Heart left ventricle (tissue), 13 donors: ENCODE results near the gene G6PD.
"Not testable (repeated sequence)": the region's sequence is repeated elsewhere in the genome, so short reads cannot be mapped to it uniquely, and the experiment has no call there.

Experiments used
- POLR2A ChIP-seq, 2 donors: fragments of 450-650 bp; IDR thresholded peaks; one replicate each; pipeline ENCODE4 v1.6.1; 2017; ENCODE audit warnings: antibody characterized with exemption in 2 of 2, mild to moderate bottlenecking in 2 of 2, moderate library complexity in 2 of 2
- TF ChIP-seq, protein P1 (sequence below), 12 donors: fragments of 200-600 bp; sonication (generic) in 4 of 12; IDR thresholded peaks; one replicate each; pipeline versions ENCODE4 v1.5.0 to v1.8.0; 2018 to 2022; ENCODE audit warnings: antibody characterized with exemption in 12 of 12, mild to moderate bottlenecking in 5 of 12
- donor health status: ischemic (EF 13 %, LVEDD 7.1; RV severe dilation, severe dysfunction).
- donor health status: DM: no; HTN: yes; CAD: no.
- donor health status: DM: no; HTN: no; CAD: no.
- donor health status: ischemic (EF 25% LVEDD 6.9; RV normal size, moderate dysfunction).
- donor health status: ischemic (EF 25% LVEDD 5.7; RV mildly dilated, moderate dysfunction).
- donor health status: ischemic (EF 35%, LVEDD 5.7; RV mildly dilated, moderate dysfunction).
- donor health status: nonischemic (EF 11% LVEDD 7.7; RV severe dilation, severe dysfunction).
- donor health status: DM: yes; HTN: yes; CAD: no.
- donor health status: PGD.
- donor health status: ischemic (EF 29% LVEDD 5.4; RV normal size, mild dysfunction).
- donor health status: nonischemic (EF 23%, LVEDD 6.1; RV moderate dilation, normal function).

DNA sequence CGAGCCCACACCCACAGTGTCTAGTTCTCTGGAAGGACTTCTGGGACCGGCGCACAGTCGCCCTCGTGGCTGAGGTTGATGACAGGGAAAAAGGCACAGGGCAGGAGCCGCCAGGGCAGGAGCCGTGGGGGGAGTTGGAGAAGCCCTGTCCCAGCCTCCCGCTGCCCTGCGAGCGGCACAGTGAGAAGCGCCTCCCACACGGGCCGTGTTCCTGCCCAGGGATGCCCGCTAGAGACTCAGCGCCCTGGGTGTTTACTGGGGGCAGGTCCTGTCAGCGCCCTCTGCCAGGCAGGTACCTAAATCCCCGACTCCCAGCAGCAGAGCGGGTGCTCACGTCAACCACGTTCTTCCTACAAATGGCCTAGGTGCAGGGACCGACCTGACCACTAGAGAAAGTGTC lies 12.2 kb upstream of the G6PD start:
- TF ChIP-seq, protein P1, sequence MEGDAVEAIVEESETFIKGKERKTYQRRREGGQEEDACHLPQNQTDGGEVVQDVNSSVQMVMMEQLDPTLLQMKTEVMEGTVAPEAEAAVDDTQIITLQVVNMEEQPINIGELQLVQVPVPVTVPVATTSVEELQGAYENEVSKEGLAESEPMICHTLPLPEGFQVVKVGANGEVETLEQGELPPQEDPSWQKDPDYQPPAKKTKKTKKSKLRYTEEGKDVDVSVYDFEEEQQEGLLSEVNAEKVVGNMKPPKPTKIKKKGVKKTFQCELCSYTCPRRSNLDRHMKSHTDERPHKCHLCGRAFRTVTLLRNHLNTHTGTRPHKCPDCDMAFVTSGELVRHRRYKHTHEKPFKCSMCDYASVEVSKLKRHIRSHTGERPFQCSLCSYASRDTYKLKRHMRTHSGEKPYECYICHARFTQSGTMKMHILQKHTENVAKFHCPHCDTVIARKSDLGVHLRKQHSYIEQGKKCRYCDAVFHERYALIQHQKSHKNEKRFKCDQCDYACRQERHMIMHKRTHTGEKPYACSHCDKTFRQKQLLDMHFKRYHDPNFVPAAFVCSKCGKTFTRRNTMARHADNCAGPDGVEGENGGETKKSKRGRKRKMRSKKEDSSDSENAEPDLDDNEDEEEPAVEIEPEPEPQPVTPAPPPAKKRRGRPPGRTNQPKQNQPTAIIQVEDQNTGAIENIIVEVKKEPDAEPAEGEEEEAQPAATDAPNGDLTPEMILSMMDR (IDR thresholded peaks at IDR 0.05): not testable (repeated sequence)
- TF ChIP-seq POLR2A (IDR thresholded peaks at IDR 0.05): not testable (repeated sequence)
